ENCODE results near the gene PRPF8.
A peak's percentile ranks its signal among the peaks of the same experiment; 100 is the strongest.
"Not testable (repeated sequence)": the region's sequence is repeated elsewhere in the genome, so short reads cannot be mapped to it uniquely, and the experiment has no call there.

Gene PRPF8

DNA sequence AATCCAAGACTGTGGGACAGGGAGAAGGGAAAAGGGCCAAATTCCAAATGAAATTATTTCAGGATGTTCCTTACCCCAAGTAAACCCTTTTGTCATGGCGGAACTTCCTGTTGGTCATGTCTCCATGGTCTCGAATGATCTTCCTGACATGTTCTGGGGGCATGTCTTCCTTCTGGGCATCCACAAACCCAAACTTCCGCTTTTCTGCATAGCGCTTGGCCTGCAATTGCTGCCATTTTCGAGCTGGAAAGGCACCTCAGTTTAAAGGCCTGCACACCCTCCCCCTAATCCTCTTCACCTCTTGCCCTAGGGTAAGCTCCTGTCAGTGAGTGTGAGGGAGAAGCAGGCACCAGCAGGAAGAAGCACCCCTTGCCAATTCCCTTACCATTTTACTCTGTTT, 1.2 kb downstream of the PRPF8 start:
- H3K4me3 ChIP-seq (ENCODE audit: low read length), result peak overlapping the region; percentile 90
- TF ChIP-seq, protein P1, sequence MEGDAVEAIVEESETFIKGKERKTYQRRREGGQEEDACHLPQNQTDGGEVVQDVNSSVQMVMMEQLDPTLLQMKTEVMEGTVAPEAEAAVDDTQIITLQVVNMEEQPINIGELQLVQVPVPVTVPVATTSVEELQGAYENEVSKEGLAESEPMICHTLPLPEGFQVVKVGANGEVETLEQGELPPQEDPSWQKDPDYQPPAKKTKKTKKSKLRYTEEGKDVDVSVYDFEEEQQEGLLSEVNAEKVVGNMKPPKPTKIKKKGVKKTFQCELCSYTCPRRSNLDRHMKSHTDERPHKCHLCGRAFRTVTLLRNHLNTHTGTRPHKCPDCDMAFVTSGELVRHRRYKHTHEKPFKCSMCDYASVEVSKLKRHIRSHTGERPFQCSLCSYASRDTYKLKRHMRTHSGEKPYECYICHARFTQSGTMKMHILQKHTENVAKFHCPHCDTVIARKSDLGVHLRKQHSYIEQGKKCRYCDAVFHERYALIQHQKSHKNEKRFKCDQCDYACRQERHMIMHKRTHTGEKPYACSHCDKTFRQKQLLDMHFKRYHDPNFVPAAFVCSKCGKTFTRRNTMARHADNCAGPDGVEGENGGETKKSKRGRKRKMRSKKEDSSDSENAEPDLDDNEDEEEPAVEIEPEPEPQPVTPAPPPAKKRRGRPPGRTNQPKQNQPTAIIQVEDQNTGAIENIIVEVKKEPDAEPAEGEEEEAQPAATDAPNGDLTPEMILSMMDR (IDR thresholded peaks at IDR 0.05; ENCODE audit: low read depth, low read length), result no peak
- TF ChIP-seq EZH2phosphoT487 (IDR thresholded peaks at IDR 0.05; ENCODE audit: low read depth), result no peak
- peak overlapping the region; percentile 64; the same call in 1 of the 2 replicates for H3K27ac ChIP-seq (ENCODE audit: low read length)
- no peaks in the 10 kb centered on the region for H3K9me3 ChIP-seq (ENCODE audit: insufficient read depth, low read length)
- peak overlapping the region; percentile 86 for H3K9ac ChIP-seq (ENCODE audit: low read length)
- H2AFZ ChIP-seq (ENCODE audit: low read depth, low read length), result no peak overlapping the region
- H3K4me1 ChIP-seq (ENCODE audit: low read length), result peaks cover 9% of the 10 kb centered on the region
- peaks cover 47% of the 10 kb centered on the region for H3K36me3 ChIP-seq (replicated peaks; ENCODE audit: low read depth, low read length)
- H4K20me1 ChIP-seq (ENCODE audit: insufficient read depth, low read length), result peaks cover 21% of the 10 kb centered on the region
- no peaks in the 10 kb centered on the region for H3K27me3 ChIP-seq (ENCODE audit: low read depth, low read length)
- peak overlapping the region; percentile 82 for H3K4me2 ChIP-seq (ENCODE audit: low read length)
- peaks cover 33% of the 10 kb centered on the region for H3K79me2 ChIP-seq (ENCODE audit: low read length)

DNA sequence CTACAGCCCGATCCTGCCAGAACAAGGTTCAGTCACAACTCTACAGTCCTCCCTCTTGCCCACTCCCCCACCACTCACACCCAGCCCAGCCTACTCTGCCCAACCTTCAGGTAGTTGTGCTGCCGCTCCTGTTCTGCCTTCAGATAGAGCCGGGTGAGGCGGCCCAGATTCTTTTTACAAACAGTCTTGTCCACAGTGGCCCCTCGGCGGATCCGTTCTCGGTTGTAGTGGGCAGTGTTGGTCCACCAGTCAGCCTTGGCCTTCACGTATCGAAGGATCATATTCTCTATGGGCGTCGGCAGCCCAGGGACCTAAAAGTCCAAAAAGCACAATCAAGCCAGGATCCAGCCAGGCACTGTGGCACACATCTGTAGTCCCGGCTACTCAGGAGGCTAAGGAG, 8.3 kb downstream of the PRPF8 start:
- no peak overlapping the region for H3K9ac ChIP-seq (ENCODE audit: low read length)
- H2AFZ ChIP-seq (ENCODE audit: low read depth, low read length), result no peak overlapping the region
- H4K20me1 ChIP-seq (ENCODE audit: insufficient read depth, low read length), result peaks cover 3% of the 10 kb centered on the region; the same call in 1 of the 2 replicates
- no peaks in the 10 kb centered on the region for H3K4me1 ChIP-seq (ENCODE audit: low read length)
- H3K27me3 ChIP-seq (ENCODE audit: low read depth, low read length), result no peaks in the 10 kb centered on the region
- no peak overlapping the region for H3K4me2 ChIP-seq (ENCODE audit: low read length)
- H3K79me2 ChIP-seq (ENCODE audit: low read length), result peaks cover 2% of the 10 kb centered on the region
- H3K9me3 ChIP-seq (ENCODE audit: insufficient read depth, low read length), result no peaks in the 10 kb centered on the region
- H3K4me3 ChIP-seq (ENCODE audit: low read length), result no peak overlapping the region
- TF ChIP-seq EZH2phosphoT487 (IDR thresholded peaks at IDR 0.05; ENCODE audit: low read depth), result no peak
- TF ChIP-seq, protein P1 (IDR thresholded peaks at IDR 0.05; ENCODE audit: low read depth, low read length), result no peak
- H3K27ac ChIP-seq (ENCODE audit: low read length), result no peak overlapping the region
- peaks cover 76% of the 10 kb centered on the region for H3K36me3 ChIP-seq (replicated peaks; ENCODE audit: low read depth, low read length)

DNA sequence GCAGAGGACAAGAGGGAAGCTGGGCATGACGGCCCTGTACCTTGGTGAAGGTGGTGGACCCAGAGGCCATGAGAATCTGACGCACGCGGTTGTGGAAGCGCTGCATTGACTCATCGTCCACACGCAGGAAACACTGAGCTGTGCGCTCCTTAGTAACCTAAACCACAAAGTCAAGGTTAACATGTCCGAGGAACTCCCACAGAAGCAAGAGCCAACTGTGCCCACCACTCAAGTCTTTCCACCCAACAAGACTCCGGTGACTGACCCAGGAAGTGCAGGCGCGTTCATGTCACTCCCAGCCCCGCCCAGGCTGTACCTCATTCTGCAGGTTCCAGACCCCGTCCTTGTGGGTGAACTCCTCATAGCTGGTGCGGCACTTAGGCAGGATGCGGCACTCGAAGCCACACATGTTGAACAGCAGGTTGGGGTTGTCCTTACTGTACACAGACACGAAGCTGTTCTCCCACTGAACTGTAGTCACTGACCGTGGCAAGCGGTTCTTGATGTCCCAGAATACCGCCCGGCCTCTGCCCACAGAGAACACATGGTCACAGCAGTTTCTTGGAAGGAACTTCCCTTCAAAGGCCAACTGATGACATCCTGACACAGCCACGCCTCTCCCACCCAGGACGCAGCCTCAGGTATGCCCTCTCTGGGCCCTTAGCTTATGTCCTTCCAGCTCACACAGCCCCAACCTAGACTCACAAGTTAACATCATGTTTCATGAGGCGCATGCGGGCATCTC, 11.5 kb downstream of the PRPF8 start:
- no peak for TF ChIP-seq EZH2phosphoT487 (IDR thresholded peaks at IDR 0.05; ENCODE audit: low read depth)
- TF ChIP-seq, protein P1 (IDR thresholded peaks at IDR 0.05; ENCODE audit: low read depth, low read length), result no peak
- peaks cover 65% of the 10 kb centered on the region for H3K36me3 ChIP-seq (replicated peaks; ENCODE audit: low read depth, low read length)

DNA sequence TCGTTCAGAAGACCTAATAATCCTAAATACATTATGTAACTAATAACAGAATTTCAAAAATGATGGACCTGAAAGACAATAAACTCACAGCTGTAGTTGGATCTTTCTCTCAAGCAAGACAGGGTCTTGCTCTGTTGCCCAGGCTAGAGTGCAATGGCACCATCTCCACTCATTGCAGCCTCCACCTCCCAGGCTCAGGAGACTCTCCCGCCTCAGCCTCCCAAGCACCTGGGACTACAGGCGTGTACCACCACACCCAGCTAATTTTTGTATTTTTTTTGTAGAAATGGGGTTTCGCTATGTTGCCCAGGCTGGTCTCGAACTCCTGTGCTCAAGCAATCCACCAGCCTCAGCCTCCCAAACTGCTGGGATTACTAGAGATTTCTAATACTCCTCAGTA, 20.7 kb downstream of the PRPF8 start:
- not testable (repeated sequence) for H3K9me3 ChIP-seq (ENCODE audit: insufficient read depth, low read length); H3K27ac ChIP-seq (ENCODE audit: low read length); H3K9ac ChIP-seq (ENCODE audit: low read length); H3K4me3 ChIP-seq (ENCODE audit: low read length); H3K79me2 ChIP-seq (ENCODE audit: low read length); H3K4me1 ChIP-seq (ENCODE audit: low read length); H3K4me2 ChIP-seq (ENCODE audit: low read length); H4K20me1 ChIP-seq (ENCODE audit: insufficient read depth, low read length); H3K27me3 ChIP-seq (ENCODE audit: low read depth, low read length); H2AFZ ChIP-seq (ENCODE audit: low read depth, low read length)
- H3K36me3 ChIP-seq (replicated peaks; ENCODE audit: low read depth, low read length), result peaks cover 40% of the 10 kb centered on the region

More for the DNA sequence above, 11.5 kb downstream of the PRPF8 start:
- H4K20me1 ChIP-seq (ENCODE audit: insufficient read depth, low read length), result 0 out of 2 replicates have a peak, but pooled peaks cover 4% of the 10 kb centered on the region
- no peak overlapping the region for H3K9ac ChIP-seq (ENCODE audit: low read length)
- H3K27me3 ChIP-seq (ENCODE audit: low read depth, low read length), result no peaks in the 10 kb centered on the region
- H3K27ac ChIP-seq (ENCODE audit: low read length), result no peak overlapping the region
- no peak overlapping the region for H3K4me2 ChIP-seq (ENCODE audit: low read length)
- H3K4me3 ChIP-seq (ENCODE audit: low read length), result no peak overlapping the region
- H3K79me2 ChIP-seq (ENCODE audit: low read length), result peaks cover 11% of the 10 kb centered on the region; the same call in 1 of the 2 replicates
- H2AFZ ChIP-seq (ENCODE audit: low read depth, low read length), result no peak overlapping the region
- H3K9me3 ChIP-seq (ENCODE audit: insufficient read depth, low read length), result no peaks in the 10 kb centered on the region
- H3K4me1 ChIP-seq (ENCODE audit: low read length), result no peaks in the 10 kb centered on the region

Data from OCI-LY3 (cell line).